CD4-positive, alpha-beta T cell treated with Interleukin-6 at 100 ng/mL for 8 hours (primary cell): Measurements from ENCODE around the gene POSTN.
"Not testable (repeated sequence)": the region's sequence is repeated elsewhere in the genome, so short reads cannot be mapped to it uniquely, and the experiment has no call there.

Source experiments
- DNase-seq: peaks from one replicate; pipeline ENCODE4 v3.0.0-alpha.2; 2020; ENCODE audit warnings: mixed read lengths, low spot score

Gene POSTN

DNA sequence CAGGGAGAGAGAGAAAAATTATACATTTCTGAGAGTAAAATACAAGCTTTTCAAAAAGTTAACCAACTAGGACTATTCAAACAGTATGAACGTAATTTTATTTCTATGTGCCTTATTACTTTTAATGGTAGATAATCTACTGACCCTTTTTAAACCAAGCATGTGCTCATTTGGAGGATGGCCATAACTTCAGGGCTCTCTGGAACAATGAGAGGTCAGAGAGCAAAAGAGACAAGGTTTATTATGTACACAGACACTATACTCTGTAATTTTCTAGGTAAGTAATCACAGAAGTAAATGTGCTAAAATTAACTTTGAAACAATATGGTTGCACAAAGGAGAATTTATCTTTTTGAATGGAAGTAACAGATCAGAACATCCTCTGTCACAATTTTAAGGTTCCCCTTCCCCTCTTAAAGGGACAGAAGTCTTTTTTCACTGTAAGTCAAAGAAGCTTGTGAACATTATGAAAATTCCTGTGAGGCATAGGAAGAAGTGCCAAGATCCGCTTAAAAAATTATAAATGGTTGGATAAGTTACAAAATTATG lies 1.0 kb downstream of the POSTN start:
- DNase-seq: no peak

DNA sequence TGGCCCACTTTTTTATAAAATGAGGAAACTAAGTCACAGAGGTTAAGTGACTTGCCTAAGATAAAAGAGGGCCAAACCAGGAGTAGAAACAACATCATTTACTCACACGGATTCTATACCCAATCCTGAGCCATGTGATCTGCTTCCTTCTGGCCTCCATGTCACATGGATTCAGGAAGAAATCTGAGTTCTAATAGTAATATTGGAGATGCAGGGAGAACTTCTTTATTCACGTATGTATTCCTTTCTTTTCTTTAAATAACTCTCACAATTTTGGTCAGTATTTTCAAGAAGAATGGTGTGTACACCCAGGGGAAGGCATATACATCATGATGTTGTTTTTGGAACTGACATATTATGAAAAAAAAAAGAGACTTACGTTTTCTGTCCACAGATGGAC lies 1.8 kb downstream of the POSTN start:
- DNase-seq: no peak

DNA sequence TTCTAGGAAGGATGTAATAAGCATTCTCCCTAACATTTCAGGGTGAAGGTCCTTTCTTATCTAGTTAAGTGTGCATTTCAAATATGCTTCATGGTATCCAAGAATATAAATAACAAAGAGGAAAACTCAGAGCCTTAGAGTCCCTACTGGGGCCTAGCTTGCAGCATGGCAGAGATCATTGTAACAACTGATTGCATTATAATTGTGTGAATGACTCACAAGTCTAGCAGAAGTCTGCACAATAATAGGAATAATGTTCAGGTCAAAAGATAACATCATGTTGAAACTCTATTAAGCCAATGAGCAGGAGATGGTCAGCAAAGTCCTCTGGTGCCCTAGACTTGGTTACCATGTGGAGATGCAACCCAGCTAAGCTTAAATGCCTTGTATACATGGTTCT lies 3.4 kb downstream of the POSTN start:
- DNase-seq: no peak

DNA sequence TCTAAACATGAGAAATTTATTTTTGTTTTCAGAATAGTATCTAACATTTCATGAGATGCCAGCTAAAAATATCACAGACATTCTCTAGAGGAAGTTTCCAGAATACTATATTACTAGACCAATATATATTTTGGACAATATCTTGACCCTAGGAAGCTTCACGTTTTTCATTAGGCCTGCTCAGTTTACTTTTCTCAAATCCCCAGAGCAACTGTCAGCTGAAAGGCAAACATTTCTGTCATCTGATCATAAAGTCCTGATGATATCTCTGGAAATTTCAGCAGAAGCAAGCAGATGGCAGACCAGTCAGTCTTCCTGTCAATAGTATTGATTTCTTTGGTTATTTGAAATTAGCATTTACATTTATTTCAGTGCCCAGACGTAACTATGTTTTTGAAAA lies 4.0 kb downstream of the POSTN start:
- no peak for DNase-seq

DNA sequence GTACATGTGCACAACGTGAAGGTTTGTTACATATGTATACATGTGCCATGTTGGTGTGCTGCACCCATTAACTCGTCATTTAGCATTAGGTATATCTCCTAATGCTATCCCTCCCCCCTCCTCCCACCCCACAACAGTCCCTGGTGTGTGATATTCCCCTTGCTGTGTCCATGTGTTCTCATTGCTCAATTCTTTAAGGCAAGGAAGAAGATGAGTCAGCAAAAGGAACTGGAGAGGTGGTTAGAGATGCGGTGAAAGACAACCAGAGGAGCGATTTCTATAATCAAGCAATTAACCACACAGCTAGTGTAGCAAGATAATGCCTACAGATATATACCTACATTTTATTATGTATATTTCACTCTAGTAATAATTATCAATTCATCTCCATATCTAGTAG lies 9.2 kb downstream of the POSTN start:
- not testable (repeated sequence) for DNase-seq

DNA sequence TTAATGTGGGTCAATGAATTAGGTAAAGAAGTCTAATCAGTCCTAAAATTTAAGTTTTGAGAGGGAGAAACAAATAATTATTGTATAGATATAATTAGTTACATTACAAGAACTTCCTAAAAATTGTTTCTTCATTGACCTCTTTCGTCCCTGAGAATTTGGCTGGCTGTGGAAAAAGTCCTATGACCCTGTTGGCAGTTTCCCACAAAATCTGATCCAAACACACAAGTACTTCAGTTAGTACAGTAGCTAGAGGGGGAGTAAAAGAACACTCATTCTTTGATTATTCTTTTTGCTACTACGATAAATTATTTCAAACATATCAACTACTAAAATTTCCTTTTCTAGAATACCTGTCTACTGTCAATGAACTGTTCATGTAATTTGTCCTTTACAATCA lies 11.3 kb downstream of the POSTN start:
- no peak for DNase-seq

DNA sequence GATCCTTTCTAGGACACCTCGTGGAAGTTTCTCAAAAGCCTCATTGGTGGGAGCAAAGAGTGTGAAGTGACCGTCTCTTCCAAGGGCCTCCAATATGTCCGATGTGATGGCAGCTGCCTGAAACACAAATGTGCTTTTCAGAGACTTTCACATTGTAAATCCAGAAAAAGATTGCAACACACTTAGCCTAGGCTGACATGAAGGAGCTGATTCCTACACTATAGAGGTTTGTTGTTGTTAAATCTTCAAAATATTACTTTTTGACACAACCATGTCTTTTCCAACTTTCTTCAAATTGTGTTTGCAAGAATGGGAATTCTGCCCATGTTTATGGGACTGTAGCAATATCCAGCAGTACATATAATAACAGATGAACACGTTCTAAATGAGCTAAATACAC lies 12.4 kb downstream of the POSTN start:
- no peak for DNase-seq

DNA sequence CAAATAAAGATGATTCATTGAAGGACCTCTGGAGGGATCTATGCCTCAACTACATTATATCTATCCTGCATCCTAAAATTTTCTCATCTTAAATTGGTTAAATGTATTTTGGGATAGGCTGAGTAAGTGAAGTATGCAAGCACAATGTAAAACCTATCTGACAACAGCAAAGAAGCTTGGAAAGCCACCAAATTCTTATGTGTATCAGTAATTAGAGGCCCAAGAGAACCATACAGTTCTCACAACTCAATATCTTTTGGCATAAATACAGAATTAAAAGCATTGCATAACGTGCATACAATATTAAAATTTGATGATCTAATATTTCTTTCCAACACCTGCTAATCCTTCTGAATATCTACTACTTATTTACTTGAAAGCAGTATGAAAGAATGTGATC lies 13.0 kb downstream of the POSTN start:
- DNase-seq: no peak

DNA sequence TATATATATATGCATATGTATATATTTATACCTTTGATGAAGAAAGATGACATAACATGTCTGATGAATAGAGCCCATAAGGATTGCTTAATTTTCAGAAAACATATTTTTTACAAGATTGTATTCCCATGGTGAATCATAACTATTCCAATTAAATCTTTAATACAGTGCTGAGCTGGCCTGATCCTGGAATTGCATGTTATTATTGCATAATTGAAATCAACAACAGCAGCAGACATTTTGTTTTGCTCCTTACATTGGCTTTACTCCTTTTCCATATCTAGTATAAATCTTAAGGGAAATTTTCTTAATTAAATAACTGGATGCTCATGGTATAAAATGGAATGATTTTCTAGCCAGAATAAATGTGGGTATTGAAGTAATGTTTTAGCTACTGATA lies 22.0 kb downstream of the POSTN start:
- no peak for DNase-seq

DNA sequence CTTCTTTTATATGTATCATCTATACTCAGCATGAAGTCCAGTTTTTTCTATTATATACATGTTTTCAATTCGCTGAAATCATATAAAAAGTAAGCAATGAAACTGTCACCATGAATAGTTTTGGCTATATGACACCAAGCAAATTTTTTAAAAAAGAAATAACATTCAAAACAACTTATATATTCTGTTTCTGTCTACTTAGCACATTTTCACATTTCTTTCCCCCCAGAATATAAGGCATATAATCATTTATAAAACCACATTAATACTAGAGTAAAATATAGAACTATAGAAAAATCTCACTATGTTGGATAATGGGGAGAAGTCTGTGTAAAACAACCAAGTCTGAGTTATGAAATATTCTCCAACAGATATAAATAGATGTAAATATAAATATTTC lies 33.1 kb downstream of the POSTN start:
- no peak for DNase-seq

DNA sequence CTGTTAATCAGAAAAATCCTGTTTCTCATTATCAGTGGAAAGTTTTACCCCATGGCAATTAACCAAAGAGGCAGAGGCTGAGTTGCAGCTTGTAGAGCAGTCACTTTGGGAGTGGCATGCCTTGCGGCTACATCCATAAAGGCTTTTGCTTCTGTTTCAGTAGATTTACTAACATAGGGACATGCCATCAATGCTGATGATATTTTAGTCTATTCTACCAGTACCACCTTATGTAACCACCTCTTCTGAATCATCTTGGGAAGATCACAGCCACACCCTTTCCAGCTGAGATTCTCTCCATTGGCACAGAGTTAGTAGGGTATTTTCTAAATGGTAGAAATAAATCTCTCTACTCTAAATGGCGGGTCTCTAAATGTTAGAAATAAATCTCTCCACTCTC lies 37.5 kb downstream of the POSTN start:
- DNase-seq: no peak

DNA sequence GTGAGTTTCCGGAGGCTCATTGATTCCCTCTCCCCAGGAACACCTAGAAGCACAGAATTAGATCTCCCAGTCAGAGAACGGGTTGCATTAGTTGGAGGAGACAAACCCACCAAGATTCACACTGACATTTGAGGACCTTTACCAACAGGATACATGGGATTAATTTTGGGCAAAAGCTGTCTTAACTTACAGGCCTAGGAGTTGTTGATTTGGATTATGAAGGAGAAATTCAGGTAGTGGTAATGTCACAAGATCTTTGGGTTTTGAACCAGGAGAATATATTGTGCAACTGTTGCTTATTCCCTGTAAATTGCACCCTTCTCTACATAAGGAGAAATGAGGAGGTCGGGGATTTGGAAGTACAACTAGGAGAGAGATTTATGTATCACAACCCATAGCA lies 38.0 kb downstream of the POSTN start:
- DNase-seq: no peak

DNA sequence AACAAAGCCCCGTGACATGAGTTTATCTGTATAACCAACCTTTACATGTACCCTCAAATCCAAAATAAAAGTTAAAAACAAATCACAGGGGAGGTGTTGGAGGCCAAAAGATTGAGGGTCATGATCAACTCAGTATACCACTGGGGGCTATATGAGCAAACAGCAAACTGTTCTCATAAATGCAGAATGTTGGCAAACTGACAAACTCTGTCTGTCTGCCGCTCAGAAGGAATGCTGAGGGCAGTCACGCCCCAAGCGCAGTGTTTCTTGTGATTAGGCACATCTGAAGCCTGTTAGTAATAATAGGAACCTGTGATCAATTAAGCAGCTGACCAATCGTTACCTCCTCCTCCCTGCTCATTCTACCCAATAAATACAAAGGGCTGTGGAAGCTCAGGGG lies 39.8 kb downstream of the POSTN start:
- DNase-seq: not testable (repeated sequence)

DNA sequence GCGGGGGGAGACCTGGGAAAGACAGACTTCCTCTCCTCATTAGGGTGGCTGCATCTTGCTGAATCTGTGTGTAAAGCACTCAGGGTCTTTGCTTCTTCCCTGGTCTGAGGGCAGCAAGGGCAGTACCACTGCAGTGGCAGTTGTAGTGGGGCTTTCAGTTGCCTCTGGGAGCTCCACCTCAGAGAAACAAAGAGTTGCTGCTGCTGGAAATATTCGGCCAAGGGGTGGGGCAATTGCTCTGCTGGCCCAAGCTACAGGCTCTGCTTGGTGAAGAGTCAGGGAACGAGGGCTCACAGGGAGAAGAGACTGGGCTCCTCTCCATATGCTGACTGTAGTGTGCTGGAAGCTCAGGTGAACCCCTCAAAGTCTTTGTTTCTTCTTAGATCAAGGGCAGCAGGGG lies 52.5 kb downstream of the POSTN start:
- no peak for DNase-seq

DNA sequence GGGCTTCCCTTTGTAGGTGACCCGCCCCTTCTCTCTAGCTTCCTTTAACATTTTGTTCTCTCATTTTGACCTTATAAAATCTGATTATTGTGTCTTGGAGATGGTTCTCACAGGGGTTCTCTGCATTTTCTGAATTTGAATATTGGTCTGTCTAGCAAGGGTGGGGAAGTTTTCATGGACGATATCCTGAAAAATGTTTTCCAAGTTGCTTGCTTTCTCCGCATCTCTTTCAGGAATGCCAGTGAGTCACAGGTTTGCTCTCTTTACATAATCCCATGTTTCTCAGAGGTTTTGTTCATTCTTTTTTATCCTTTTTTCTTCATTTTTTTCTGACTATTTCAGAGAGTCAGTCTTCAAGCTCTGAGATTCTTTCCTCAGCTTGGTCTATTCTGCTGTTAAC lies 53.6 kb downstream of the POSTN start:
- DNase-seq: no peak

DNA sequence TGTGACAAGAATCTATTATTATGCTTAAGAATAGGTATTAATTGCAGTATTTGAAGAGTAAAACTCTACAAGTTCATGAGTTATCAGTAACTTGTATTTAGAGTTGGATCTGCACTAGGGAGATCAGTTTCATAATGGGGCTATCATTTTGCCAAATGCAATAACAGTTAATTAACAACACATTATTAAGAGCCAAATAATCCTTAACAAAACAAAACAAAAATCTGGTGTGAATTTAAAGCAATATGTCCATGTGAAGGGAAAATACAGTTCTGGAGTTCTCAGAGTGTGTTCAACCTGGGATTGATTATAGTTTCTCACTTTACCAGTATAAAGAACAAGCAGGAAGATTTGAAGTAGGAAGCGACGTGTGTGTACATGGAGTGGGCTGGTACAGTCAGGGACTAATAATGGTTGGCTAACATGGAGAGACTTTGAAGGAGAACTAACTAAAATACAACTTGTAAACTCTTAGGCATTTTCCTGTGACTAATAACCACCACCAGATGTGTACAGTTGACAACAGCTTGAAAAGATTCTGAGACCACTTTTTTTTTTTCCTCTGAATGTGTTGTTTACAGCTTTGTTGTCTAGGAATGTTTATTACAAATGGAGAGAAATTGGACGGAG lies 58.5 kb downstream of the POSTN start:
- DNase-seq: no peak

DNA sequence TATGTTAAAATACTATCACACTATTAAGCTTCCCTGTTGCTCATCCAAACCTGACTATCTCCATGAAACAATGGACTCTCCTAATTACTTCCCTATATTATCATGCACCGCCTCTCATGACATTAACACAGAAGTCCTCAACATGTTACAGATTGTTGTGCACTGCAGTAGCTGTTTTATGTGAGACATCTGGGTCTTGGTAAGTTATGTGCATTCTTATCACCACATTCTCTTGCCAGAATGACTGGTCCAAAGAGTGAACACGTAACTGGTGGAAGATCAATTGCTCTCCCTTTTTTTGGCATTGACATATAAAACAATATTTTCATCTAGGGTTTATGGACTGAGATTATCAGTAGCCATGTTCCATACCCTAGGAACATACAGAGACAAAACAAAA lies 59.4 kb downstream of the POSTN start:
- no peak for DNase-seq

DNA sequence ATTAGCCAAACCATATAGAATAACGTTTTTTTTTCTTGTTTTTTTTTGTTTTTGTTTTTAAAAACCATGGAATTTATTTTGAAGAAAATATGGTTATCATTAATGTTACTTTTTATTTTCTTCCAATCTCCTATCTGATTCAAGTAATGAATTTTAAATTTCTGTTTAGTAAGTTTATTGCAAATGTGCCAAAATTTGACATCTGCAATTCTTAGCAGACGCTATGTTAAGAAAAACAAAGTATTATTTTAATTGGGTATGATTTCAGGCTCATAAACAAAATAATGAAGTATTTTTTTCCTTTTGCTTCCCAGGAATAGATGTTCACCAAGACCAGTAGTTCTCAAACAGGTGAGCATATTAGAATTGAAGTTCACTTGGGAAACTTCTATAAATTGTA lies 63.1 kb downstream of the POSTN start:
- no peak for DNase-seq

DNA sequence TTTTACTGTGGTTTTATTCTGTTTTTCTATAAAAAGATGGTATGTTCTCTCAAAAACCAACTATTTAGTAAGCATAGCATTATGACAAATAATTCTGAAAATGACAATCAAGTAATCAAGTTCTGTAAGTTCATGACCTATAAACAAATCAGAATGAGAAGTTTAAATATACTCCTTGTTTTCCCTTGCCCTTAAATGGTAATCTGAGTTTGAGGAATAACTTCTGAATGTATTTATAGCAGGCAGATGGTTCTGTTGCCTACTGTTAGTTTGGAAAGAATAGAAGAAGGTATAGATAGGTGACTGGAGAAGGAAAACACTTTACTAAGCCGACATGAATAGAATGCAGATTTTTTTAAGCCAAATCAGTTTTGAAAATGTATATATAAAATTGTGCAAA lies 63.9 kb downstream of the POSTN start:
- DNase-seq: no peak

DNA sequence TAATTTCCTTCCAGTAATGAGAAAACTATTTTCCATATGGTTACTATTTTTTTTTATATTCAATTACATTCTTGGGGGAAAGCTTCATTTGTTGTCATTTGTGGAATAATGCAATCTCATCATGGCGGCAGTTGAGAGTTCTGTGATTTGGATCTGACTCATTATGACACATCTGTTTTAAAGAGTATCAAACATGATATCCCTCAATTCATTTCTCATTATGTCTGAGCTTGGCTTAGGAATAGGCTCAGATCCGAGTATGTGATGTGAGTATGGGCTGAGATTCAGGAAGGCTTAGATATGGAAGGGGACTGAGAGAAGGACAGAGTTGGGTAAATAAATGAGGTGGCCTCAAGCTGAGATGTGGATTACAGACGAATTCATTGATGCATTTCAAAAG lies 64.4 kb downstream of the POSTN start:
- no peak for DNase-seq

DNA sequence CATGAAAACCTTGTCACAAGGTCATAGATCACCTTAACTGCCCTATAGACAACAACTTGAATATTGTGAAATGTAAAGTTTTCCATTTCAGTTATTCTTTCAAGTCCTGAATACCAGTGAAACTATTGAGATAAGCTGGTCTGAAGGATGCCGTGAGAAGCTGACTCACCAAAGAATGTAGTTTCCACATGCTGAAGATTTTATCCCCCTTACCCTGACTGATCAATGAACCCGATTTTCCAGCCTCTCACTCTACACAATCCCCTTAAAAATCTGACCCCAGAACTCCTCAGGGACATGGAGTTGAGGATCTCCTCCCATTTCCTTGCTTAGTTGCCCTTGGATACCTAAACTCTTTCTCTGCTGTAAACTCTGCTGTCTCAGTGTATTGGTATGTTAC lies 67.5 kb downstream of the POSTN start:
- no peak for DNase-seq

DNA sequence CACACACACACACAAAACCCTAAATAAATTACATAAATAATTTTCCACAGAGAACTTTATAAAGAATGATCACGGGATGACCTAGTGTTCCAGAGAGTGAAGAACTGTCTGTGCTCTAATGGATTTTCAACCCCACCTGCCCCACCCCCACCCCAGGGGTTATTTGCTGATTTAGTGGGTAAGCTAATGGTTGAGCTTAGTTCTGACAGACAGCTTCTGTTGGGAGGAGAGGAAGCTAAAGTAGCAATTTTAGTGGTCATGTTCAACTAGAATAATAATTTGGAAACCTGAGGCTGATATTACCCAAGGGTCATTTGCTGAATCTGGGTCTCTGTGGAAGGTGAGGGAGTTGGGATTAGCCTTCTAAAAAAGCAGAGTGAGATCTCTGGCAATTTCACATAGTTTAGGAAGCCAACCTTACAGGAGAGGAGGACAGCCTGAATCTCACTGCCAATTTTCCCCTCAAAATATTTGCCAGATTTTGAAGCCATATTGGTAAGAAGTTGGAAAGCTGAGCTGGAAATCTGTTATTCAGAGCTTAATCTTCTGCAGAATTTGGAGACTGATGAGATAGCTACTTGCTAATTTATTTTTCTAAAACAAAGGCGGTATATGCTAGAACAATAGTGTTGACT lies 68.7 kb downstream of the POSTN start:
- DNase-seq: no peak

DNA sequence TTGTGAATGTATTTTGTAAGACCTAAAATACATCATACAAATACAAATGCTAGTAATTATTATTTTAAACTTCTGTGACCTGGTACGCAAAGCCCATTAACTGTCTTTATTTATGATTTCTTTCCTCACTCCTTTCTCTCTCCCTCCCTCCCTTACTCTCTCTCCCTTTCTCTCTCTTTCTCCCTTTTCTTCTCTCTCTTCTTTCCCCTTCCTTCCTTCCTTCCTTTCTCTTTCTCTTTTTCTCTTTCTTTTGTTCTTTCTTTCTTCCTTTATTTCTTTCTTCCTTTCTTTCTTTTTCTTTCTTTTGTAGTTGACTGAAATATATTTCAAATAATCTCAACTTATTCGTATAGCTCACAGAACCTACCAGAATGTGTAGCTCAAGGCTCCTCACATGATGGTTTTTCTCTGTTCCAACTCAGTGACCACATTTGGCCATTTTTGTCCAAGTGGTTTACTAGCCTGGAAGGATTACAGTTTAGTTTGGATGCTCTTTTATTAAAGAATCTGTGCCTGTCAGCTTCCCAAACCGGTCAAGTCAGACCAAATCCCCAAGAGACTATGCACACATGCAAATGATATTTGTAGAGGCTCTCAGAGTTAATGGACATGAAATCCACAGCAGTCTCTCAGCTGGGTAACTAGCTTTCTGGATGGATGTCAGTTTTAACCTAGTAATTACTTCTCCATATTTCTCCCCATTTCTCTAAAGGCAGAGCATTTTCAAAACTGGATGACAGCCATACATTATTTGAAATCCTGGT lies 71.7 kb downstream of the POSTN start:
- DNase-seq: no peak
